GM23338 (cell line): Measurements from ENCODE around the gene ABO. TPM values are rescaled to one million over a fixed set of nuclear protein-coding genes. Genes with fewer than 3 reads are reported as not detected.

ENCODE experiments used
- ATAC-seq: fragments of 200-7000 bp; cut with Tn5 transposase; 3 replicates; pipeline ENCODE4 v1.9.1; 2020
- DNase-seq: peaks from one replicate; pipeline ENCODE4 v3.0.0-alpha.2; 2015; ENCODE audit warnings: low spot score
- H2AFZ ChIP-seq: fragments of 200-600 bp; sonication (generic); 2 replicates; pipeline ENCODE4 v1.8.0; 2016; ENCODE audit warnings: antibody characterized with exemption, mild to moderate bottlenecking, moderate library complexity
- H3F3A ChIP-seq: fragments of 200-600 bp; sonication (generic); replicated peaks from 2 replicates; pipeline ENCODE4 v1.8.0; 2017; ENCODE audit warnings: antibody characterized with exemption, mixed run types, low read depth
- H3K27ac ChIP-seq: fragments of 200-600 bp; sonication (generic); 2 replicates; pipeline ENCODE4 v1.6.1; 2016; ENCODE audit warnings: low read depth
- H3K27me3 ChIP-seq: fragments of 200-600 bp; sonication (generic); 2 replicates; pipeline ENCODE4 v1.8.0; 2016; ENCODE audit warnings: mild to moderate bottlenecking, mixed run types, moderate library complexity; ENCODE audit not compliant: insufficient read depth
- H3K36me3 ChIP-seq: fragments of 200-600 bp; sonication (generic); 2 replicates; pipeline ENCODE4 v1.8.0; 2016; ENCODE audit warnings: mild to moderate bottlenecking; ENCODE audit not compliant: insufficient read depth
- H3K4me1 ChIP-seq: fragments of 200-600 bp; sonication (generic); 2 replicates; pipeline ENCODE4 v1.8.0; 2016; ENCODE audit warnings: mild to moderate bottlenecking, moderate library complexity; ENCODE audit not compliant: insufficient read depth
- H3K4me2 ChIP-seq: fragments of 200-600 bp; sonication (generic); 2 replicates; pipeline ENCODE4 v1.7.1; 2017; ENCODE audit warnings: mixed run types
- H3K4me3 ChIP-seq: fragments of 200-600 bp; sonication (generic); 2 replicates; pipeline ENCODE4 v1.6.1; 2016; ENCODE audit warnings: mixed run types
- H3K79me2 ChIP-seq: fragments of 200-600 bp; sonication (generic); replicated peaks from 2 replicates; pipeline ENCODE4 v1.8.0; 2017; ENCODE audit warnings: mild to moderate bottlenecking; ENCODE audit not compliant: insufficient read depth
- H3K9me2 ChIP-seq: fragments of 200-600 bp; sonication (generic); 2 replicates; pipeline ENCODE4 v1.8.0; 2017; ENCODE audit not compliant: insufficient read depth
- H4K20me1 ChIP-seq: fragments of 200-600 bp; sonication (generic); replicated peaks from 2 replicates; pipeline ENCODE4 v1.8.0; 2017; ENCODE audit warnings: mild to moderate bottlenecking; ENCODE audit not compliant: insufficient read depth
- H3K27ac Mint-ChIP-seq: 2 replicates; pipeline ENCODE4 v1.8.0; 2020; ENCODE audit warnings: inconsistent platforms, mild to moderate bottlenecking, moderate library complexity, mixed read lengths
- H3K27me3 Mint-ChIP-seq: 3 replicates; pipeline ENCODE4 v1.8.0; 2022; ENCODE audit warnings: low read depth, mild to moderate bottlenecking, moderate library complexity, mixed read lengths, inconsistent platforms; ENCODE audit not compliant: insufficient read depth, poor library complexity
- H3K36me3 Mint-ChIP-seq: 3 replicates; pipeline ENCODE4 v1.8.0; 2021; ENCODE audit warnings: low read depth, mild to moderate bottlenecking, inconsistent platforms, moderate library complexity, mixed read lengths
- H3K4me1 Mint-ChIP-seq: 3 replicates; pipeline ENCODE4 v1.8.0; 2020; ENCODE audit warnings: mild to moderate bottlenecking, inconsistent platforms, mixed read lengths
- H3K4me3 Mint-ChIP-seq: 3 replicates; pipeline ENCODE4 v1.8.0; 2021; ENCODE audit warnings: moderate library complexity, mild to moderate bottlenecking, inconsistent platforms, mixed read lengths
- H3K9me3 Mint-ChIP-seq: 3 replicates; pipeline ENCODE4 v1.8.0; 2020; ENCODE audit warnings: moderate library complexity, mild to moderate bottlenecking, inconsistent platforms, mixed read lengths
- CREB1 ChIP-seq: fragments of 250-450 bp; sonication (Bioruptor Pico); IDR thresholded peaks from 2 replicates; pipeline ENCODE4 v1.5.0; 2020; ENCODE audit warnings: low read depth, mild to moderate bottlenecking, moderate library complexity
- CTCF ChIP-seq, 2 experiments: fragments of 200-600 bp in 1 of 2; sonication (generic) in 1 of 2; conservative IDR thresholded peaks; 2 replicates each; pipeline versions ENCODE4 v1.5.1 to v1.6.1; 2016 to 2017; ENCODE audit warnings: antibody characterized with exemption in 2 of 2, low read depth in 2 of 2, mild to moderate bottlenecking in 2 of 2, moderate library complexity in 1 of 2
- EZH2 ChIP-seq: fragments of 200-600 bp; sonication (generic); IDR thresholded peaks from one replicate; pipeline ENCODE4 v1.8.0; 2017; ENCODE audit warnings: antibody characterized with exemption, mild to moderate bottlenecking, low read depth; ENCODE audit not compliant: unreplicated experiment
- EZH2phosphoT487 ChIP-seq: fragments of 200-600 bp; sonication (generic); IDR thresholded peaks from one replicate; pipeline ENCODE4 v1.8.1; 2018; ENCODE audit warnings: antibody characterized with exemption; ENCODE audit not compliant: unreplicated experiment
- JUNB ChIP-seq: IDR thresholded peaks from one replicate; pipeline ENCODE4 v1.6.1; 2016; ENCODE audit warnings: antibody characterized with exemption; ENCODE audit not compliant: unreplicated experiment
- NANOG ChIP-seq: IDR thresholded peaks from 2 replicates; pipeline ENCODE4 v1.6.1; 2016; ENCODE audit warnings: antibody characterized with exemption, borderline replicate concordance
- POLR2AphosphoS5 ChIP-seq: IDR thresholded peaks from 2 replicates; pipeline ENCODE4 v1.6.1; 2016; ENCODE audit warnings: antibody characterized with exemption, low read depth
- REST ChIP-seq: IDR thresholded peaks from one replicate; pipeline ENCODE4 v1.6.1; 2018; ENCODE audit warnings: antibody characterized with exemption; ENCODE audit not compliant: unreplicated experiment
- ZNF114 ChIP-seq: fragments of 250-450 bp; sonication (Bioruptor Pico); IDR thresholded peaks from 2 replicates; pipeline ENCODE4 v1.5.0; 2020; ENCODE audit warnings: mild to moderate bottlenecking, moderate library complexity
- polyA plus RNA-seq: library from polyadenylated mRNA; unstranded; fragments of >200 nt; fragmentation: Nextera tagmentation; extraction: Ambion mirVana; gene quantifications from 2 replicates; pipeline ENCODE4 v1.2.1, GENCODE V29; 2016
- total RNA-seq: library from RNA; depleted of rRNA; stranded (reverse); fragments of >200 nt; shearing (Covaris generic); gene quantifications from 2 replicates; pipeline ENCODE4 v1.2.3, GENCODE V29; 2014
- TF ChIP-seq, protein P1 (sequence below): IDR thresholded peaks from 2 replicates; pipeline ENCODE4 v1.6.1; 2016; ENCODE audit warnings: antibody characterized with exemption

The ABO gene
- total and polyA plus RNA-seq, 2 experiments from 2014 or later = 0.28 to 0.34 TPM

GRCh38 chr9:133282464-133283238, 7.7 kb upstream of the ABO start:
- peaks cover 18% of the 10 kb centered on the region for H3K27me3 Mint-ChIP-seq

More at GRCh38 chr9:133282464-133283238, 7.7 kb upstream of the ABO start:
- no peak overlapping the region for H3K4me2 ChIP-seq
- H3K27me3 ChIP-seq = peaks cover 11% of the 10 kb centered on the region; the same call in 1 of the 2 replicates
- no peak overlapping the region for H3K27ac ChIP-seq
- H3K4me1 ChIP-seq = no peaks in the 10 kb centered on the region
- no peaks in the 10 kb centered on the region for H3K79me2 ChIP-seq
- TF ChIP-seq NANOG = no peak
- TF ChIP-seq ZNF114 = no peak
- no peak for TF ChIP-seq CREB1 (CRISPR knock-in tag)
- no peak for TF ChIP-seq EZH2
- TF ChIP-seq CTCF (conservative IDR thresholded peaks at IDR 0.05; ENCODE audit: low read depth in 2 of 2) = no peak
- TF ChIP-seq EZH2phosphoT487 = no peak
- no peak for TF ChIP-seq REST
- no peak for TF ChIP-seq POLR2AphosphoS5
- TF ChIP-seq, protein P1, sequence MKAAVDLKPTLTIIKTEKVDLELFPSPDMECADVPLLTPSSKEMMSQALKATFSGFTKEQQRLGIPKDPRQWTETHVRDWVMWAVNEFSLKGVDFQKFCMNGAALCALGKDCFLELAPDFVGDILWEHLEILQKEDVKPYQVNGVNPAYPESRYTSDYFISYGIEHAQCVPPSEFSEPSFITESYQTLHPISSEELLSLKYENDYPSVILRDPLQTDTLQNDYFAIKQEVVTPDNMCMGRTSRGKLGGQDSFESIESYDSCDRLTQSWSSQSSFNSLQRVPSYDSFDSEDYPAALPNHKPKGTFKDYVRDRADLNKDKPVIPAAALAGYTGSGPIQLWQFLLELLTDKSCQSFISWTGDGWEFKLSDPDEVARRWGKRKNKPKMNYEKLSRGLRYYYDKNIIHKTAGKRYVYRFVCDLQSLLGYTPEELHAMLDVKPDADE = no peak
- no peak for TF ChIP-seq JUNB
- no peak overlapping the region for H3K4me3 ChIP-seq
- peak; percentile 18 for DNase-seq
- no peak for ATAC-seq
- no peak overlapping the region for H3K27ac Mint-ChIP-seq
- H3K9me2 ChIP-seq = peaks cover 5% of the 10 kb centered on the region
- H3K36me3 ChIP-seq = no peaks in the 10 kb centered on the region
- H3K4me1 Mint-ChIP-seq = no peaks in the 10 kb centered on the region; the same call in 2 of the 3 replicates
- H3F3A ChIP-seq = no peaks in the 10 kb centered on the region
- no peak overlapping the region for H3K4me3 Mint-ChIP-seq
- H4K20me1 ChIP-seq = no peaks in the 10 kb centered on the region
- peaks cover 47% of the 10 kb centered on the region for H3K9me3 Mint-ChIP-seq
- H3K36me3 Mint-ChIP-seq = 0 out of 3 replicates have a peak, but pooled peaks cover 13% of the 10 kb centered on the region
- no peak overlapping the region for H2AFZ ChIP-seq
